Ascending aorta (tissue), 2 donors: ENCODE measurements around the gene CREB3L4. TPM values are rescaled to one million over a fixed set of nuclear protein-coding genes. Genes with fewer than 3 reads are reported as not detected.

Source experiments
- DNase-seq, 2 donors: peaks; one replicate each; pipeline ENCODE4 v3.0.0-alpha.2; 2019; ENCODE audit warnings: low spot score in 2 of 2
- H3K27ac ChIP-seq, 2 donors: fragments of 200-600 bp; sonication (generic); one replicate each; pipeline ENCODE4 v1.5.1; 2016 to 2017; ENCODE audit warnings: mild to moderate bottlenecking in 1 of 2
- H3K27me3 ChIP-seq: fragments of 200-600 bp; sonication (generic); one replicate; pipeline ENCODE4 v1.5.1; 2017
- H3K36me3 ChIP-seq, 2 donors: fragments of 200-600 bp; sonication (generic); one replicate each; pipeline ENCODE4 v1.5.1; 2016
- H3K4me1 ChIP-seq, 2 donors: fragments of 200-600 bp; sonication (generic); one replicate each; pipeline ENCODE4 v1.5.1; 2016 to 2017; ENCODE audit warnings: mild to moderate bottlenecking in 1 of 2
- H3K4me3 ChIP-seq, 2 donors: fragments of 200-600 bp; sonication (generic); one replicate each; pipeline ENCODE4 v1.5.1; 2016 to 2017; ENCODE audit warnings: mild to moderate bottlenecking in 1 of 2
- H3K9me3 ChIP-seq, 2 donors: fragments of 200-600 bp; sonication (generic); one replicate each; pipeline ENCODE4 v1.5.1; 2016
- CTCF ChIP-seq, 3 experiments: fragments of 200-600 bp in 2 of 3; fragments of 450-650 bp in 1 of 3; sonication (generic) in 2 of 3; IDR thresholded peaks; one replicate each; pipeline ENCODE4 v1.5.1; 2016 to 2019; ENCODE audit warnings: antibody characterized with exemption in 3 of 3, mild to moderate bottlenecking in 1 of 3, moderate library complexity in 1 of 3
- intact Hi-C: fragments of 100-400 bp; cut with DNase I; formaldehyde crosslinking; loops from one replicate; pipeline ENCODE4 v1.15.1; 2023
- total RNA-seq: library from RNA; depleted of rRNA; stranded (reverse); fragments of >200 nt; gene quantifications from one replicate; pipeline ENCODE4 v1.1.0, GENCODE V29; 2016

The CREB3L4 gene
- total RNA-seq, 1 donor from 2014 or later: 6.3 TPM

- H3K27me3 ChIP-seq: no peaks in the 10 kb centered on the region
- H3K4me1 ChIP-seq: peaks cover 0 to 21% of the 10 kb centered on the region in 2 donors
- peaks cover 4 to 11% of the 10 kb centered on the region in 2 donors for H3K36me3 ChIP-seq
- peak; percentile 58 to 93 for DNase-seq
- H3K4me3 ChIP-seq: peak within 1 kb of the TSS; percentile 71 to 72
- TF ChIP-seq CTCF (IDR thresholded peaks at IDR 0.05): no peak
- H3K9me3 ChIP-seq: no peaks in the 10 kb centered on the region
- H3K27ac ChIP-seq: peak within 1 kb of the TSS; percentile 88 to 90
- intact Hi-C loops: loop anchor here (1.0 to 5.0 kb wide), 10 partner anchors 19 to 1151 kb away; partner anchors contain the start of genes CREB3L4, CRTC2, DENND4B and GATAD2B
These were observed 18.4 kb downstream of the CREB3L4 start, which contains the start of gene RAB13 for GRCh38 chr1:153985941-153986761. RAB13 (minus strand) TSS chr1:153986339; CDS start chr1:153986236, 103 bp downstream.

GRCh38 chr1:153987621-153988020 lies 19.9 kb downstream of the CREB3L4 start:
- H3K4me1 ChIP-seq: peaks cover 2 to 31% of the 10 kb centered on the region in 2 donors
- H3K36me3 ChIP-seq: peaks cover 6 to 9% of the 10 kb centered on the region in 2 donors
- no peak overlapping the region for H3K4me3 ChIP-seq
- no peaks in the 10 kb centered on the region for H3K9me3 ChIP-seq
- peak overlapping the region in 1 of 2 donors; percentile 90 for H3K27ac ChIP-seq
- intact Hi-C loops: loop anchor here (2.0 to 5.0 kb wide), 6 partner anchors 65 to 1150 kb away; partner anchors contain the start of genes GATAD2B, NPR1 and SLC50A1
- H3K27me3 ChIP-seq: no peaks in the 10 kb centered on the region
- no peak for DNase-seq
- TF ChIP-seq CTCF (IDR thresholded peaks at IDR 0.05): no peak

- H3K4me1 ChIP-seq: peaks cover 7 to 28% of the 10 kb centered on the region in 2 donors
These were observed 22.9 kb downstream of the CREB3L4 start, which contains the start of gene RPS27 for GRCh38 chr1:153990468-153991150. RPS27 (plus strand) TSS chr1:153990762; CDS start chr1:153990797, 35 bp downstream.

GRCh38 chr1:153991151-153991630 lies 23.5 kb downstream of the CREB3L4 start:
- Histone ChIP-seq H3K9me3 (no peaks in the 10 kb centered on the region), H3K4me1 (peaks cover 7 to 28% of the 10 kb centered on the region in 2 donors), H3K27me3 (no peaks in the 10 kb centered on the region), H3K4me3 (peak overlapping the region; percentile 64 to 73), H3K27ac (peak overlapping the region; percentile 86 to 88), H3K36me3 (peaks cover 29 to 41% of the 10 kb centered on the region in 2 donors)
- no peak for TF ChIP-seq CTCF (IDR thresholded peaks at IDR 0.05)
- DNase-seq: no peak
- intact Hi-C loops: loop anchor here (2.0 kb wide), 2 partner anchors 192 to 282 kb away; partner anchors contain the start of gene HAX1

More at GRCh38 chr1:153990468-153991150, 22.9 kb downstream of the CREB3L4 start, which contains the start of gene RPS27:
- intact Hi-C loops: loop anchor here (1.0 to 2.0 kb wide), 3 partner anchors 192 to 282 kb away; partner anchors contain the start of genes HAX1 and UBAP2L
- H3K9me3 ChIP-seq: no peaks in the 10 kb centered on the region
- no peaks in the 10 kb centered on the region for H3K27me3 ChIP-seq
- H3K4me3 ChIP-seq: peak within 1 kb of the TSS; percentile 64 to 73
- peak within 1 kb of the TSS; percentile 86 to 88 for H3K27ac ChIP-seq
- DNase-seq: peak; percentile 83 to 97
- peaks cover 23 to 35% of the 10 kb centered on the region in 2 donors for H3K36me3 ChIP-seq
- peak in 1 of 3 experiments; percentile 13 for TF ChIP-seq CTCF (IDR thresholded peaks at IDR 0.05)

GRCh38 chr1:153991806-153992205 lies 24.1 kb downstream of the CREB3L4 start:
- Histone ChIP-seq H3K27ac (peak overlapping the region; percentile 86 to 88), H3K9me3 (no peaks in the 10 kb centered on the region), H3K4me3 (peak overlapping the region; percentile 64 to 73), H3K27me3 (no peaks in the 10 kb centered on the region), H3K36me3 (peaks cover 31 to 44% of the 10 kb centered on the region in 2 donors), H3K4me1 (peaks cover 7 to 25% of the 10 kb centered on the region in 2 donors)
- no peak for TF ChIP-seq CTCF (IDR thresholded peaks at IDR 0.05)
- intact Hi-C loops: loop anchor here (2.0 kb wide), 2 partner anchors 191 to 281 kb away; partner anchors contain the start of gene HAX1
- no peak for DNase-seq
